ENCODE data around the gene ASAH2.
A peak's percentile ranks its signal among the peaks of the same experiment; 100 is the strongest.
"Not testable (repeated sequence)": the region's sequence is repeated elsewhere in the genome, so short reads cannot be mapped to it uniquely, and the experiment has no call there.

ASAH2 gene

GRCh38 chr10:50262625-50263024, 11.3 kb upstream of the ASAH2 start:
- intact Hi-C loops (cut with DNase I); DNase-seq: not testable (repeated sequence)

GRCh38 chr10:50260791-50261281, 9.5 kb upstream of the ASAH2 start:
- intact Hi-C loops (cut with DNase I) = no loop called here
- no peak for DNase-seq

GRCh38 chr10:50254479-50254878, 3.2 kb upstream of the ASAH2 start:
- intact Hi-C loops (cut with DNase I) = no loop called here
- DNase-seq = no peak

- intact Hi-C loops (cut with DNase I) = no loop called here
- DNase-seq = no peak
Observed at GRCh38 chr10:50250096-50250854, 1.0 kb downstream of the ASAH2 start.

GRCh38 chr10:50248598-50248997, 2.7 kb downstream of the ASAH2 start:
- intact Hi-C loops (cut with DNase I) = no loop called here
- no peak for DNase-seq

GRCh38 chr10:50248062-50248461, 3.3 kb downstream of the ASAH2 start:
- no peak for DNase-seq
- intact Hi-C loops (cut with DNase I) = no loop called here

GRCh38 chr10:50244201-50244600, 7.1 kb downstream of the ASAH2 start:
- no peak for DNase-seq
- intact Hi-C loops (cut with DNase I) = no loop called here

- no peak for DNase-seq
- intact Hi-C loops (cut with DNase I) = no loop called here
Observed at GRCh38 chr10:50242777-50243176, 8.5 kb downstream of the ASAH2 start.

- DNase-seq; intact Hi-C loops (cut with DNase I): not testable (repeated sequence)
Observed at GRCh38 chr10:50241478-50241877, 9.8 kb downstream of the ASAH2 start.

- intact Hi-C loops (cut with DNase I) = no loop called here
- no peak for DNase-seq
Observed at GRCh38 chr10:50234486-50234885, 16.8 kb downstream of the ASAH2 start.

- DNase-seq = no peak
- intact Hi-C loops (cut with DNase I) = no loop called here
Observed at GRCh38 chr10:50232261-50232639, 19.1 kb downstream of the ASAH2 start.

- no peak for DNase-seq
- intact Hi-C loops (cut with DNase I) = no loop called here
Observed at GRCh38 chr10:50231515-50232260, 19.6 kb downstream of the ASAH2 start.

GRCh38 chr10:50229460-50229859, 21.9 kb downstream of the ASAH2 start:
- intact Hi-C loops (cut with DNase I) = no loop called here
- DNase-seq = no peak

GRCh38 chr10:50228672-50229071, 22.6 kb downstream of the ASAH2 start:
- intact Hi-C loops (cut with DNase I) = no loop called here
- DNase-seq = no peak

GRCh38 chr10:50226610-50227009, 24.7 kb downstream of the ASAH2 start:
- intact Hi-C loops (cut with DNase I) = no loop called here
- no peak for DNase-seq

GRCh38 chr10:50224330-50224952, 26.9 kb downstream of the ASAH2 start:
- intact Hi-C loops (cut with DNase I) = no loop called here
- DNase-seq = peak in 27 of 42 donors; percentile 2 to 54 (median 25)

- intact Hi-C loops (cut with DNase I) = no loop called here
- no peak for DNase-seq
Observed at GRCh38 chr10:50222199-50222598, 29.1 kb downstream of the ASAH2 start.

GRCh38 chr10:50221470-50221869, 29.8 kb downstream of the ASAH2 start:
- no peak for DNase-seq
- intact Hi-C loops (cut with DNase I) = no loop called here

- DNase-seq = no peak
- intact Hi-C loops (cut with DNase I) = no loop called here
Observed at GRCh38 chr10:50219646-50220045, 31.7 kb downstream of the ASAH2 start.

GRCh38 chr10:50219200-50219599, 32.1 kb downstream of the ASAH2 start:
- intact Hi-C loops (cut with DNase I) = no loop called here

More at GRCh38 chr10:50219200-50219599, 32.1 kb downstream of the ASAH2 start:
- DNase-seq = no peak
